ENCODE results near the gene CNNM4.

Gene CNNM4

GRCh38 chr2:96819128-96819875, 58.6 kb downstream of the CNNM4 start:
- no peak for TF ChIP-seq CTCF (IDR thresholded peaks at IDR 0.05; ENCODE audit: low read length, missing control alignments)

GRCh38 chr2:96819876-96820511, 59.3 kb downstream of the CNNM4 start:
- DNase-seq (ENCODE audit: low read depth), result no peak
- no peak for TF ChIP-seq CTCF (IDR thresholded peaks at IDR 0.05; ENCODE audit: low read length, missing control alignments)
- H3K4me3 ChIP-seq (replicated peaks; ENCODE audit: low read depth, low read length), result no peak overlapping the region

More at GRCh38 chr2:96819128-96819875, 58.6 kb downstream of the CNNM4 start:
- H3K4me3 ChIP-seq (replicated peaks; ENCODE audit: low read depth, low read length), result no peak overlapping the region
- no peak for DNase-seq (ENCODE audit: low read depth)

- no peak for DNase-seq (ENCODE audit: low read depth)
- TF ChIP-seq CTCF (IDR thresholded peaks at IDR 0.05; ENCODE audit: low read length, missing control alignments), result no peak
- no peak overlapping the region for H3K4me3 ChIP-seq (replicated peaks; ENCODE audit: low read depth, low read length)
These were observed 60.5 kb downstream of the CNNM4 start for GRCh38 chr2:96821113-96821675.

GRCh38 chr2:96822786-96823185, 62.1 kb downstream of the CNNM4 start:
- DNase-seq (ENCODE audit: low read depth), result no peak
- no peak for TF ChIP-seq CTCF (IDR thresholded peaks at IDR 0.05; ENCODE audit: low read length, missing control alignments)

GRCh38 chr2:96823198-96823597, 62.5 kb downstream of the CNNM4 start:
- no peak for TF ChIP-seq CTCF (IDR thresholded peaks at IDR 0.05; ENCODE audit: low read length, missing control alignments)
- DNase-seq (ENCODE audit: low read depth), result no peak
- H3K4me3 ChIP-seq (replicated peaks; ENCODE audit: low read depth, low read length), result no peak overlapping the region

More at GRCh38 chr2:96822786-96823185, 62.1 kb downstream of the CNNM4 start:
- no peak overlapping the region for H3K4me3 ChIP-seq (replicated peaks; ENCODE audit: low read depth, low read length)

GRCh38 chr2:96824079-96824870, 63.6 kb downstream of the CNNM4 start:
- peak; percentile 72 for DNase-seq (ENCODE audit: low read depth)
- TF ChIP-seq CTCF (IDR thresholded peaks at IDR 0.05; ENCODE audit: low read length, missing control alignments), result no peak
- no peak overlapping the region for H3K4me3 ChIP-seq (replicated peaks; ENCODE audit: low read depth, low read length)
